GM23248 (cell line): ENCODE results near the gene CEP63.
"Not testable (repeated sequence)": the region's sequence is repeated elsewhere in the genome, so short reads cannot be mapped to it uniquely, and the experiment has no call there.

ENCODE experiments used
- EZH2 ChIP-seq: fragments of 200-600 bp; sonication (generic); IDR thresholded peaks from 2 replicates; pipeline ENCODE4 v1.6.1; 2018; ENCODE audit warnings: antibody characterized with exemption, mild to moderate bottlenecking; ENCODE audit not compliant: insufficient read depth, poor library complexity, severe bottlenecking
- EZH2phosphoT487 ChIP-seq: fragments of 200-600 bp; sonication (generic); IDR thresholded peaks from 2 replicates; pipeline ENCODE4 v1.6.1; 2018; ENCODE audit warnings: antibody characterized with exemption, moderate library complexity, mild to moderate bottlenecking, low read depth; ENCODE audit not compliant: insufficient read depth

DNA sequence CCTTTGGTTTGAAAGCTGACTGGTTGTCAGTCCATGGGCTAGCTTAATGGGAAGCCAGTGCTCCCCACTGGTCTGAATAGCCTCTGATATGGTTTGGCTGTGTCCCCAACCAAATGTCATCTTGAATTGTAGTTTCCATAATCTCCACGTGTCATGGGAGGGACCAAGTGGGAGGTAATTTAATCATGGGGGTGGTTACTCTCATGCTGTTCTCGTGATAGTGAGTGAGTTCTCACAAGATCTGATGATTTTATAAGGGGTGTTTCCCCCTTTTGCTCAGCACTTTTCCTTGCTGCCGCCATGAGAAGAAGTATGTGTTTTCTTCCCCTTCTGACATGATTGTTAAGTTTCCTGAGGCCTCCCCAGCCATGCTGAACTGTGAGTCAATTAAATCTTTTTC lies 109.1 kb downstream of the CEP63 start:
- not testable (repeated sequence) for TF ChIP-seq EZH2, EZH2phosphoT487
